ENCODE data around the gene COMMD2.

The COMMD2 gene

GRCh38 chr3:149752051-149752787 is at the start of gene COMMD2:
COMMD2 (minus strand) TSS chr3:149752489; CDS start chr3:149752444, 45 bp downstream.
- peak; percentile 90 for DNase-seq

- no peak for DNase-seq
Measured at GRCh38 chr3:149801639-149802038, 49.4 kb upstream of the COMMD2 start.

- no peak for DNase-seq
Measured at GRCh38 chr3:149801195-149801594, 48.9 kb upstream of the COMMD2 start.

GRCh38 chr3:149800693-149801092 is 48.4 kb upstream of the COMMD2 start:
- no peak for DNase-seq

GRCh38 chr3:149796026-149796425 is 43.7 kb upstream of the COMMD2 start:
- no peak for DNase-seq

GRCh38 chr3:149792452-149793270 is 40.4 kb upstream of the COMMD2 start, which contains the start of gene ANKUB1:
ANKUB1 (minus strand) TSS chr3:149792554; CDS start chr3:149792366, 188 bp downstream.
- DNase-seq = peak; percentile 91

- no peak for DNase-seq
Measured at GRCh38 chr3:149790698-149791097, 38.4 kb upstream of the COMMD2 start.

- DNase-seq = no peak
Measured at GRCh38 chr3:149790268-149790667, 38.0 kb upstream of the COMMD2 start.

GRCh38 chr3:149784064-149784704 is 31.9 kb upstream of the COMMD2 start:
- no peak for DNase-seq

GRCh38 chr3:149783576-149783975 is 31.3 kb upstream of the COMMD2 start:
- no peak for DNase-seq

- no peak for DNase-seq
Measured at GRCh38 chr3:149781741-149782140, 29.5 kb upstream of the COMMD2 start.

GRCh38 chr3:149781211-149781610 is 28.9 kb upstream of the COMMD2 start:
- no peak for DNase-seq

GRCh38 chr3:149777414-149778214 is 25.3 kb upstream of the COMMD2 start:
- no peak for DNase-seq

GRCh38 chr3:149776170-149776569 is 23.9 kb upstream of the COMMD2 start:
- DNase-seq = no peak

- no peak for DNase-seq
Measured at GRCh38 chr3:149772861-149773260, 20.6 kb upstream of the COMMD2 start.

GRCh38 chr3:149771652-149772271 is 19.5 kb upstream of the COMMD2 start:
- no peak for DNase-seq

- no peak for DNase-seq
Measured at GRCh38 chr3:149770246-149770645, 18.0 kb upstream of the COMMD2 start.

- no peak for DNase-seq
Measured at GRCh38 chr3:149768704-149769103, 16.4 kb upstream of the COMMD2 start.

- no peak for DNase-seq
Measured at GRCh38 chr3:149767720-149768119, 15.4 kb upstream of the COMMD2 start.

- DNase-seq = no peak
Measured at GRCh38 chr3:149765762-149766334, 13.6 kb upstream of the COMMD2 start.

- no peak for DNase-seq
Measured at GRCh38 chr3:149764302-149764701, 12.0 kb upstream of the COMMD2 start.

Data from DMS153 (cell line).